H9 (cell line): ENCODE measurements around the gene SLC7A1. TPM values are rescaled to one million over a fixed set of nuclear protein-coding genes. Genes with fewer than 3 reads are reported as not detected.

Experiments used
- DNase-seq: peaks from one replicate; pipeline ENCODE4 v3.0.0-alpha.2; 2017
- H2AFZ ChIP-seq: one replicate; pipeline ENCODE4 v1.6.1; 2013; ENCODE audit warnings: mild to moderate bottlenecking, low read length, control low read depth, moderate library complexity
- H2AK5ac ChIP-seq: 2 replicates; pipeline ENCODE4 v1.6.1; 2013; ENCODE audit warnings: low read length, control low read depth, mixed read lengths; ENCODE audit not compliant: insufficient read length
- H2BK120ac ChIP-seq: one replicate; pipeline ENCODE4 v1.6.1; 2013; ENCODE audit warnings: low read depth, mild to moderate bottlenecking, low read length, control low read depth, inconsistent platforms; ENCODE audit not compliant: poor library complexity, severe bottlenecking
- H2BK12ac ChIP-seq: 2 replicates; pipeline ENCODE4 v1.6.1; 2013; ENCODE audit warnings: low read length, control low read depth, mixed read lengths, low read depth; ENCODE audit not compliant: insufficient read length
- H2BK15ac ChIP-seq: 2 replicates; pipeline ENCODE4 v1.6.1; 2013; ENCODE audit warnings: low read depth, low read length, control low read depth
- H2BK20ac ChIP-seq: one replicate; pipeline ENCODE4 v1.6.1; 2013; ENCODE audit warnings: low read depth, mild to moderate bottlenecking, low read length, control low read depth, inconsistent platforms; ENCODE audit not compliant: poor library complexity, severe bottlenecking
- H2BK5ac ChIP-seq: 2 replicates; pipeline ENCODE4 v1.6.1; 2013; ENCODE audit warnings: low read length, control low read depth, mixed read lengths; ENCODE audit not compliant: insufficient read length
- H3K14ac ChIP-seq: 2 replicates; pipeline ENCODE4 v1.6.1; 2013; ENCODE audit warnings: low read length, control low read depth; ENCODE audit not compliant: insufficient read depth
- H3K18ac ChIP-seq: 2 replicates; pipeline ENCODE4 v1.6.1; 2013; ENCODE audit warnings: low read depth, mild to moderate bottlenecking, mixed read lengths, low read length, control low read depth; ENCODE audit not compliant: insufficient read length
- H3K23ac ChIP-seq: 2 replicates; pipeline ENCODE4 v1.6.1; 2013; ENCODE audit warnings: low read length, control low read depth, mixed read lengths, low read depth; ENCODE audit not compliant: insufficient read length
- H3K23me2 ChIP-seq: 2 replicates; pipeline ENCODE4 v1.6.1; 2013; ENCODE audit warnings: low read depth, mild to moderate bottlenecking, mixed read lengths, low read length, control low read depth; ENCODE audit not compliant: insufficient read length, poor library complexity, severe bottlenecking
- H3K27ac ChIP-seq: 2 replicates; pipeline ENCODE4 v1.5.1; 2013; ENCODE audit warnings: low read length, control low read depth, mixed read lengths, low read depth; ENCODE audit not compliant: insufficient read length
- H3K27me3 ChIP-seq: 2 replicates; pipeline ENCODE4 v1.6.1; 2013; ENCODE audit warnings: low read length, control low read depth, inconsistent platforms; ENCODE audit not compliant: insufficient read depth
- H3K4ac ChIP-seq: 2 replicates; pipeline ENCODE4 v1.6.1; 2013; ENCODE audit warnings: low read depth, mild to moderate bottlenecking, control low read depth, inconsistent platforms, low read length, moderate library complexity
- H3K4me1 ChIP-seq: 2 replicates; pipeline ENCODE4 v1.6.1; 2013; ENCODE audit warnings: low read length, control low read depth, inconsistent platforms; ENCODE audit not compliant: insufficient read depth
- H3K4me2 ChIP-seq: 2 replicates; pipeline ENCODE4 v1.6.1; 2013; ENCODE audit warnings: low read length, control low read depth, mixed read lengths; ENCODE audit not compliant: insufficient read length, insufficient read depth
- H3K56ac ChIP-seq: 2 replicates; pipeline ENCODE4 v1.6.1; 2013; ENCODE audit warnings: low read depth, mild to moderate bottlenecking, mixed read lengths, low read length, control low read depth; ENCODE audit not compliant: insufficient read length
- H3K79me1 ChIP-seq: 2 replicates; pipeline ENCODE4 v1.6.1; 2013; ENCODE audit warnings: low read depth, mild to moderate bottlenecking, moderate library complexity, low read length, control low read depth, inconsistent platforms; ENCODE audit not compliant: insufficient read depth, poor library complexity, severe bottlenecking
- H3K79me2 ChIP-seq: 2 replicates; pipeline ENCODE4 v1.6.1; 2013; ENCODE audit warnings: low read length, control low read depth, inconsistent platforms; ENCODE audit not compliant: insufficient read depth
- H3K9ac ChIP-seq: 2 replicates; pipeline ENCODE4 v1.6.1; 2013; ENCODE audit warnings: low read length, control low read depth, mixed read lengths; ENCODE audit not compliant: insufficient read length; ENCODE audit errors: extremely low read depth
- H3K9me3 ChIP-seq: one replicate; pipeline ENCODE4 v1.6.1; 2013; ENCODE audit warnings: low read depth, low read length, inconsistent platforms; ENCODE audit not compliant: control insufficient read depth
- H3T11ph ChIP-seq: one replicate; pipeline ENCODE4 v1.6.1; 2013; ENCODE audit warnings: mild to moderate bottlenecking, low read length, control low read depth, inconsistent platforms
- H4K20me1 ChIP-seq: one replicate; pipeline ENCODE4 v1.6.1; 2013; ENCODE audit not compliant: control insufficient read depth, insufficient read length, insufficient read depth
- H4K5ac ChIP-seq: 2 replicates; pipeline ENCODE4 v1.6.1; 2013; ENCODE audit warnings: low read depth, mild to moderate bottlenecking, mixed read lengths, low read length, control low read depth; ENCODE audit not compliant: insufficient read length
- H4K8ac ChIP-seq: replicated peaks from 2 replicates; pipeline ENCODE4 v1.6.1; 2013; ENCODE audit warnings: low read length, control low read depth, mixed read lengths, low read depth; ENCODE audit not compliant: insufficient read length
- H4K91ac ChIP-seq: 2 replicates; pipeline ENCODE4 v1.6.1; 2013; ENCODE audit warnings: low read depth, mild to moderate bottlenecking, moderate library complexity, mixed read lengths, low read length, control low read depth; ENCODE audit not compliant: insufficient read length
- H3K27ac Mint-ChIP-seq, 3 experiments: 2 replicates in 2 of 3; 3 replicates in 1 of 3; pipeline ENCODE4 v1.8.0; 2020 to 2021; ENCODE audit warnings: mixed read lengths in 3 of 3, mild to moderate bottlenecking in 1 of 3, moderate library complexity in 1 of 3
- H3K27me3 Mint-ChIP-seq: 2 replicates; pipeline ENCODE4 v1.8.0; 2021; ENCODE audit warnings: low read depth, mild to moderate bottlenecking, moderate library complexity, mixed read lengths
- H3K36me3 Mint-ChIP-seq, 3 experiments: 2 replicates in 2 of 3; 3 replicates in 1 of 3; pipeline ENCODE4 v1.8.0; 2020 to 2021; ENCODE audit warnings: low read depth in 3 of 3, mixed read lengths in 3 of 3; ENCODE audit not compliant: insufficient read depth in 1 of 3
- H3K4me1 Mint-ChIP-seq, 2 experiments: 2 replicates each; pipeline ENCODE4 v1.8.0; 2020; ENCODE audit warnings: mixed read lengths in 2 of 2
- H3K4me3 Mint-ChIP-seq, 2 experiments: 2 replicates in 1 of 2; 3 replicates in 1 of 2; pipeline ENCODE4 v1.8.0; 2020 to 2021; ENCODE audit warnings: mild to moderate bottlenecking in 2 of 2, mixed read lengths in 2 of 2, moderate library complexity in 1 of 2
- H3K9me3 Mint-ChIP-seq, 2 experiments: 2 replicates in 1 of 2; 3 replicates in 1 of 2; pipeline ENCODE4 v1.8.0; 2020; ENCODE audit warnings: mild to moderate bottlenecking in 2 of 2, mixed read lengths in 2 of 2, moderate library complexity in 1 of 2
- CTCF ChIP-seq: fragments of 200-600 bp; sonication (generic); conservative IDR thresholded peaks from 3 replicates; pipeline ENCODE4 v1.8.0; 2021; ENCODE audit warnings: antibody characterized with exemption, mild to moderate bottlenecking
- WGBS: extraction: QIAGEN DNeasy Blood & Tissue Kit; methylation state at CpG from one replicate; pipeline ENCODE4 v1.1.7; 2013; ENCODE audit warnings: missing lambda C conversion rate, low lambda C conversion rate, mixed read lengths; ENCODE audit not compliant: insufficient read length; ENCODE audit errors: extremely low coverage; 5-methylcytosine and 5-hydroxymethylcytosine counted together
- total RNA-seq: library from RNA; stranded (reverse); gene quantifications from 2 replicates; pipeline ENCODE4 v1.2.1, GENCODE V29; 2021

The SLC7A1 gene
- total RNA-seq, 1 experiment from 2014 or later: 109 TPM

- Histone ChIP-seq H2BK120ac (no peak overlapping the region), H3K4me1 (no peaks in the 10 kb centered on the region), H3K27ac (no peak overlapping the region), H4K5ac (no peak overlapping the region), H3K4ac (no peak overlapping the region), H3K4me2 (no peak overlapping the region), H4K8ac (no peak overlapping the region), H3K18ac (no peak overlapping the region), H3K9ac (no peak overlapping the region), H2AK5ac (no peak overlapping the region), H2BK12ac (no peak overlapping the region), H4K91ac (no peak overlapping the region), H2AFZ (no peak overlapping the region), H2BK20ac (no peak overlapping the region), H2BK15ac (no peak overlapping the region), H3K9me3 (no peaks in the 10 kb centered on the region), H2BK5ac (no peak overlapping the region), H3K23me2 (no peaks in the 10 kb centered on the region), H3K56ac (no peak overlapping the region), H3K23ac (no peak overlapping the region), H3K14ac (no peak overlapping the region), H3K27me3 (no peaks in the 10 kb centered on the region), H3K79me1 (no peaks in the 10 kb centered on the region), H4K20me1 (no peaks in the 10 kb centered on the region), H3T11ph (no peak overlapping the region), H3K79me2 (no peaks in the 10 kb centered on the region)
- WGBS: no CpG with 5 or more reads among the region's 3 CpGs
- Mint-ChIP-seq H3K4me3 (no peak overlapping the region), H3K27me3 (peaks cover 6% of the 10 kb centered on the region), H3K27ac (no peak overlapping the region), H3K4me1 (no peaks in the 10 kb centered on the region), H3K36me3 (no peaks in the 10 kb centered on the region), H3K9me3 (peaks cover 2 to 6% of the 10 kb centered on the region in 2 experiments; a peak in 4 of 5 replicates)
- no peak for TF ChIP-seq CTCF
- DNase-seq: no peak
These were observed 17.6 kb upstream of the SLC7A1 start for GRCh38 chr13:29613101-29613500.
